ENCODE results near the gene CLDN11. TPM values are rescaled to one million over a fixed set of nuclear protein-coding genes. Genes with fewer than 3 reads are reported as not detected.

Gene CLDN11
- polyA plus RNA-seq, 3 donors: 168 to 205 (median 171) TPM

- no peak for DNase-seq
Observed at GRCh38 chr3:170467007-170467406, 48.3 kb downstream of the CLDN11 start.

- peak; percentile 65 for DNase-seq
Observed at GRCh38 chr3:170467571-170468147, 49.0 kb downstream of the CLDN11 start.

GRCh38 chr3:170469151-170470062 is 50.7 kb downstream of the CLDN11 start:
- peak; percentile 86 for DNase-seq

- peak; percentile 68 for DNase-seq
Observed at GRCh38 chr3:170470063-170471016, 51.7 kb downstream of the CLDN11 start.

- DNase-seq: no peak
Observed at GRCh38 chr3:170471149-170471548, 52.5 kb downstream of the CLDN11 start.

GRCh38 chr3:170473358-170473757 is 54.7 kb downstream of the CLDN11 start:
- no peak for DNase-seq

- DNase-seq: peak; percentile 64
Observed at GRCh38 chr3:170475092-170475685, 56.5 kb downstream of the CLDN11 start.

- DNase-seq: no peak
Observed at GRCh38 chr3:170476291-170476690, 57.6 kb downstream of the CLDN11 start.

GRCh38 chr3:170477395-170477794 is 58.7 kb downstream of the CLDN11 start:
- no peak for DNase-seq

GRCh38 chr3:170480111-170480510 is 61.4 kb downstream of the CLDN11 start:
- DNase-seq: no peak

- no peak for DNase-seq
Observed at GRCh38 chr3:170482199-170482598, 63.5 kb downstream of the CLDN11 start.

- DNase-seq: no peak
Observed at GRCh38 chr3:170483485-170484262, 65.0 kb downstream of the CLDN11 start.

Other genes with a start within 250 kb of the CLDN11 start
- gene PHC3, start 237.1 kb upstream of the CLDN11 start, polyA plus RNA-seq (ENCODE audit: insufficient read length in 3 of 3): 10 to 100 TPM; 24.0 to 39.3 (median 39.2) TPM
- gene PRKCI, start 196.4 kb upstream of the CLDN11 start, polyA plus RNA-seq (ENCODE audit: insufficient read length in 3 of 3): 10 to 100 TPM; 50.9 to 88.1 (median 69.3) TPM
- 10 to 100 TPM; 32.1 to 50.8 (median 48.5) TPM for gene SKIL, start 61.2 kb upstream of the CLDN11 start, polyA plus RNA-seq (ENCODE audit: insufficient read length in 3 of 3)
- 1 to 10 TPM; 1.5 to 2.8 (median 2.3) TPM for gene SLC7A14, start 167.2 kb downstream of the CLDN11 start, polyA plus RNA-seq (ENCODE audit: insufficient read length in 3 of 3)

All from renal pelvis (tissue), 4 donors.